SK-N-MC (cell line): ENCODE measurements around the gene PHPT1.

Source experiments
- EZH2 ChIP-seq: fragments of 200-600 bp; sonication (generic); IDR thresholded peaks from one replicate; pipeline ENCODE4 v1.6.1; 2017; ENCODE audit warnings: antibody characterized with exemption
- FOXP2 ChIP-seq: optimal IDR thresholded peaks from 2 replicates; pipeline ENCODE3; 2011; ENCODE audit warnings: mild to moderate bottlenecking, moderate library complexity; ENCODE audit not compliant: insufficient read depth; ENCODE audit errors: extremely low read length, control extremely low read depth
- POLR2AphosphoS5 ChIP-seq: IDR thresholded peaks from 2 replicates; pipeline ENCODE4 v1.6.1; 2012; ENCODE audit warnings: mild to moderate bottlenecking, low read depth, low read length, borderline replicate concordance

DNA sequence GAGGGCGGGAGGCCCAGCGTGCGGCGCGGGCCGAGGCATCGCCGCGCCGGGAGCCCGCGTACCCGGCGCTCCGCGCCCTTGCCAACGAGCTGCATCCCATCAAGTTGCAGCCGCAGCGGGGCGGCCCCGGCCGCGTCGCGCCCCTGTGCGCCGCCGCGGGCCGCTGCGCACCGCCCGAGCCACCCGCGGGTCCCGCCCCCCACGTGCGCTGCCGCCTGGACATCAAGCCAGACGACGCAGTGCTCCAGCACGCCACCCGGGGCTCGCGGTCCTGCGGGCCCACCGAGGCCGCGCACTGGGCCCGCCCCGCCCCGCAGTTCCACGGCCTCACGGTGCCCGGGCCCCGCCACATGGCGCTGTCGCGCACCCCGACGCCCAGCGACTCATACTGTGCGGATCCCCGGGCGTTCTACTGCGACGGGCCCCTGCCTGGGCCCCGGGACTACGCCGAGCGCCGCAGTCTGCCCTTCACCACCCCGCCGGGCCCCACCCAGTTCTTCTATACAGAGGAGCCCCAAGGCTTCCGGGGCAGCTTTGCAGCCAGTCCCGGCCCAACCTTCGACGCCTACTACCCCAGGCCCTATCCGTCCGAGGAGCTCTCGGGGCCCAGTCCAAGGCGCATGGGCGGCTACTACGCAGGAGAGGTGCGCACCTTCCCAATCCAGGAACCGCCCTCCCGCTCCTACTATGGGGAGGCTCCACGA lies 4.3 kb upstream of the PHPT1 start:
- TF ChIP-seq EZH2 (no peak), POLR2AphosphoS5 (no peak), FOXP2 (no peak)
